Sigmoid colon (tissue), 4 donors: ENCODE measurements around the gene ZSCAN9.
A peak's percentile ranks its signal among the peaks of the same experiment; 100 is the strongest.

Source experiments
- EP300 ChIP-seq, 4 donors: sonication (generic); formaldehyde crosslinking; IDR thresholded peaks; one replicate each; pipeline ENCODE4 v1.6.1; 2017; ENCODE audit warnings: antibody characterized with exemption in 4 of 4
- POLR2AphosphoS5 ChIP-seq, 4 donors: sonication (generic); formaldehyde crosslinking; IDR thresholded peaks; one replicate each; pipeline ENCODE4 v1.6.1; 2017; ENCODE audit warnings: antibody characterized with exemption in 4 of 4
- TF ChIP-seq, protein P1 (sequence below), 4 experiments: fragments of 450-650 bp in 3 of 4; fragments of 200-600 bp in 1 of 4; IDR thresholded peaks; one replicate each; pipeline ENCODE4 v1.5.1; 2016 to 2019; ENCODE audit warnings: antibody characterized with exemption in 4 of 4, mild to moderate bottlenecking in 3 of 4, moderate library complexity in 2 of 4

DNA sequence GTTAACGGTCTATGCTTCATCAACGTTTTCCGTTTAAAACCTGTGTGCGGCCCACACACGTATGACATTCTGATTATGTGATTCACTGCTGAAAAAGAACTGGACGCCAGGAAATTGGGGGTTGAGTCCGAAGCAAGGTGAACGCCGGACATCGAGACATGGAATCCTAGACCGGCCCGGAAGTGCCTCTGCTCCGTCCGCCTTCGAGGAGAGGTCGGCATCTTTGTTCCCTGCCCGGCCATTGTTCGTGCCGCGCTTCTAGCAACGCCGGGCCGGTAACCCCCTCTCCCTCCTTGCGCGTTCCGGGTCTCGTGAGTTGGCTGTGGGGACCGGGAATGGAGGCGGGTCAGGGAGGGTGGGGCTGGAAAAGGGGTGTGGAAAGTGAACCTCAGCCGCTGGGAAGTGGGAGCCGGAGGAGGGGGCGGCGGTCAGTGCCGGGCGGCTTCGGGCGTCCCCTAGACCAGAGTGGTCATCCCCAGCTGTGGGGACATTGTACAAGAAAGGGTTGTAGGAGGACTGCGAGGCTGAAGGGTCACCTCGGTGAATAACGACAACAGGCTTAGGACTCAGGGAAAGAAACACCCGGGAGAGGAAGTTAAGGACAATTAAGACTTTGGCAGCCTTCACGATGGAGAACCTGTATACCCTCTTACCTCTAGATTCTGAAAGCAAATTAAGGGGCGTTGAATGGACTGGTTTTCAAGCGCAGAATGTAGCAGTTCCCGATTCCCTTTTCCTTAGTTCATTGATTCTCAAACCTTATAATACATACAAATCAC, at the start of gene ZSCAN9:
- TF ChIP-seq, protein P1, sequence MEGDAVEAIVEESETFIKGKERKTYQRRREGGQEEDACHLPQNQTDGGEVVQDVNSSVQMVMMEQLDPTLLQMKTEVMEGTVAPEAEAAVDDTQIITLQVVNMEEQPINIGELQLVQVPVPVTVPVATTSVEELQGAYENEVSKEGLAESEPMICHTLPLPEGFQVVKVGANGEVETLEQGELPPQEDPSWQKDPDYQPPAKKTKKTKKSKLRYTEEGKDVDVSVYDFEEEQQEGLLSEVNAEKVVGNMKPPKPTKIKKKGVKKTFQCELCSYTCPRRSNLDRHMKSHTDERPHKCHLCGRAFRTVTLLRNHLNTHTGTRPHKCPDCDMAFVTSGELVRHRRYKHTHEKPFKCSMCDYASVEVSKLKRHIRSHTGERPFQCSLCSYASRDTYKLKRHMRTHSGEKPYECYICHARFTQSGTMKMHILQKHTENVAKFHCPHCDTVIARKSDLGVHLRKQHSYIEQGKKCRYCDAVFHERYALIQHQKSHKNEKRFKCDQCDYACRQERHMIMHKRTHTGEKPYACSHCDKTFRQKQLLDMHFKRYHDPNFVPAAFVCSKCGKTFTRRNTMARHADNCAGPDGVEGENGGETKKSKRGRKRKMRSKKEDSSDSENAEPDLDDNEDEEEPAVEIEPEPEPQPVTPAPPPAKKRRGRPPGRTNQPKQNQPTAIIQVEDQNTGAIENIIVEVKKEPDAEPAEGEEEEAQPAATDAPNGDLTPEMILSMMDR (IDR thresholded peaks at IDR 0.05): no peak
- TF ChIP-seq POLR2AphosphoS5 (IDR thresholded peaks at IDR 0.05) (peak in 3 of 4 donors; percentile 51 to 67 (median 64)), EP300 (IDR thresholded peaks at IDR 0.05) (peak in 1 of 4 donors; percentile 11)
